Panc1 (cell line): ENCODE data around the gene ANKRD66. TPM values are rescaled to one million over a fixed set of nuclear protein-coding genes. Genes with fewer than 3 reads are reported as not detected.

Experiments
- ATAC-seq: fragments of 200-7000 bp; cut with Tn5 transposase; 2 replicates; pipeline ENCODE4 v1.9.1; 2020; ENCODE audit warnings: mild to moderate bottlenecking, moderate library complexity
- BruUV-seq: library from RNA; stranded (reverse); fragments of 400-500 nt; replicated peaks from 2 replicates; lab custom pipeline; 2021; lab: Mats Ljungman, UMichigan
- CTCF ChIA-PET: fragments of 300-600 bp; sonication (Branson Sonifier 250); formaldehyde crosslinking; loops from one replicate; lab custom pipeline; 2022; ENCODE audit warnings: antibody characterized with exemption; lab: Charles Lee
- POLR2A ChIA-PET: fragments of 300-600 bp; sonication (Branson Sonifier 250); formaldehyde crosslinking; loops from one replicate; lab custom pipeline; 2022; ENCODE audit warnings: antibody characterized with exemption; lab: Charles Lee
- DNase-seq: peaks from one replicate; pipeline ENCODE4 v3.0.0-alpha.2; 2010; ENCODE audit warnings: low read depth, low spot score
- H3K27ac ChIP-seq: 2 replicates; pipeline ENCODE4 v1.5.1; 2011; ENCODE audit warnings: mild to moderate bottlenecking, low read length, inconsistent platforms
- H3K27me3 ChIP-seq: fragments of 200-500 bp; sonication (Bioruptor generic); 2 replicates; pipeline ENCODE4 v1.6.0; 2014; ENCODE audit warnings: low read length, inconsistent platforms; ENCODE audit not compliant: control insufficient read depth, insufficient read depth
- H3K36me3 ChIP-seq: fragments of 200-500 bp; sonication (Bioruptor generic); 2 replicates; pipeline ENCODE4 v1.5.1; 2014; ENCODE audit warnings: inconsistent platforms, mild to moderate bottlenecking, low read length, moderate library complexity; ENCODE audit not compliant: control insufficient read depth, insufficient read depth
- H3K4me1 ChIP-seq: 2 replicates; pipeline ENCODE4 v1.5.1; 2011; ENCODE audit warnings: inconsistent platforms, mild to moderate bottlenecking, low read length, moderate library complexity; ENCODE audit not compliant: control insufficient read depth, insufficient read depth
- H3K4me3 ChIP-seq, 2 experiments: 2 replicates each; pipeline ENCODE4 v1.5.1; 2011 to 2012; ENCODE audit warnings: low read depth in 2 of 2, low read length in 2 of 2, mild to moderate bottlenecking in 2 of 2, inconsistent platforms in 1 of 2, moderate library complexity in 1 of 2
- H3K9me3 ChIP-seq: fragments of 200-500 bp; sonication (Bioruptor generic); 2 replicates; pipeline ENCODE4 v1.5.1; 2014; ENCODE audit warnings: low read depth, mild to moderate bottlenecking, inconsistent platforms, low read length, moderate library complexity; ENCODE audit not compliant: control insufficient read depth, insufficient read depth
- CTCF ChIP-seq: fragments of 450-650 bp; IDR thresholded peaks from 2 replicates; pipeline ENCODE4 v1.5.1; 2017; ENCODE audit warnings: mild to moderate bottlenecking
- POLR2AphosphoS5 ChIP-seq: IDR thresholded peaks from 2 replicates; pipeline ENCODE4 v1.6.1; 2012; ENCODE audit warnings: mild to moderate bottlenecking, low read depth, low read length, moderate library complexity
- REST ChIP-seq, 2 experiments: IDR thresholded peaks; 2 replicates each; pipeline ENCODE4 v1.6.1; 2011 to 2012; ENCODE audit warnings: low read depth in 2 of 2, control low read depth in 1 of 2, low read length in 1 of 2, mild to moderate bottlenecking in 1 of 2, moderate library complexity in 1 of 2; ENCODE audit not compliant: insufficient read depth in 1 of 2
- SIN3A ChIP-seq: IDR thresholded peaks from 2 replicates; pipeline ENCODE4 v1.6.1; 2012; ENCODE audit warnings: low read depth, mild to moderate bottlenecking, low read length, moderate library complexity, borderline replicate concordance; ENCODE audit not compliant: insufficient read depth
- TCF7L2 ChIP-seq: IDR thresholded peaks from 2 replicates; pipeline ENCODE4 v1.6.1; 2011; ENCODE audit warnings: mild to moderate bottlenecking, low read depth, low read length, inconsistent platforms
- in situ Hi-C: cut with HindIII; loops from 2 replicates; pipeline ENCODE4 v1.10.0; 2016; ENCODE audit warnings: low sequenced_read_pairs, low pct_unique_long_range_greater_than_20kb
- intact Hi-C: fragments of 100-400 bp; cut with micrococcal nuclease; formaldehyde crosslinking; loops from one replicate; pipeline ENCODE4 v1.10.0; 2022; ENCODE audit not compliant: unreplicated experiment
- total RNA-seq: library from RNA; stranded (reverse); gene quantifications from one replicate; pipeline ENCODE4 v1.2.1, GENCODE V29; 2021; ENCODE audit not compliant: unreplicated experiment

Gene ANKRD66
- total RNA-seq, 1 experiment from 2014 or later: not detected

- DNase-seq: no peak
- POLR2A ChIA-PET: no interaction called here
- TF ChIP-seq POLR2AphosphoS5 (no peak), REST (IDR thresholded peaks at IDR 0.05; ENCODE audit: insufficient read depth in 1 of 2, low read depth in 2 of 2, low read length in 1 of 2) (no peak), CTCF (no peak), TCF7L2 (no peak), SIN3A (no peak)
Observed at GRCh38 chr6:46729787-46730326, 16.9 kb upstream of the ANKRD66 start.

GRCh38 chr6:46730921-46731461, 15.7 kb upstream of the ANKRD66 start:
- Histone ChIP-seq H3K36me3 (no peaks in the 10 kb centered on the region), H3K27me3 (peaks cover 12% of the 10 kb centered on the region), H3K4me1 (peaks cover 4% of the 10 kb centered on the region; the same call in 1 of the 2 replicates), H3K9me3 (no peaks in the 10 kb centered on the region), H3K4me3 (no peak overlapping the region), H3K27ac (no peak overlapping the region)
- in situ Hi-C loops: no loop called here
- no peak for DNase-seq
- TF ChIP-seq SIN3A: no peak
- ChIA-PET POLR2A (no interaction called here), CTCF (no interaction called here)
- BruUV-seq: no TSS peak
- intact Hi-C loops: no loop called here
- ATAC-seq: no peak

More at GRCh38 chr6:46729787-46730326, 16.9 kb upstream of the ANKRD66 start:
- Histone ChIP-seq H3K9me3 (no peaks in the 10 kb centered on the region), H3K4me1 (no peaks in the 10 kb centered on the region), H3K27ac (no peak overlapping the region), H3K27me3 (peaks cover 7% of the 10 kb centered on the region), H3K36me3 (no peaks in the 10 kb centered on the region), H3K4me3 (no peak overlapping the region)
- CTCF ChIA-PET: interaction anchor here (0.7 kb wide), 1 partner anchor 515 kb away, joined by 3 read pairs; no protein-coding TSS in a partner anchor
- in situ Hi-C loops: no loop called here
- intact Hi-C loops: no loop called here
- no peak for ATAC-seq
- no TSS peak for BruUV-seq

GRCh38 chr6:46733341-46733801, 13.4 kb upstream of the ANKRD66 start:
- no peaks in the 10 kb centered on the region for H3K9me3 ChIP-seq
- peaks cover 24% of the 10 kb centered on the region for H3K27me3 ChIP-seq
- no peak for TF ChIP-seq CTCF
- no peak for TF ChIP-seq TCF7L2
- TF ChIP-seq POLR2AphosphoS5: no peak
- TF ChIP-seq REST (IDR thresholded peaks at IDR 0.05; ENCODE audit: insufficient read depth in 1 of 2, low read depth in 2 of 2, low read length in 1 of 2): no peak
- no peak for TF ChIP-seq SIN3A
- H3K4me3 ChIP-seq: no peak overlapping the region
- H3K36me3 ChIP-seq: no peaks in the 10 kb centered on the region
- no TSS peak for BruUV-seq
- peaks cover 4% of the 10 kb centered on the region; the same call in 1 of the 2 replicates for H3K4me1 ChIP-seq
- in situ Hi-C loops (no loop called here), intact Hi-C loops (no loop called here)
- no peak overlapping the region for H3K27ac ChIP-seq
- ChIA-PET POLR2A (interaction anchor here (0.6 kb wide), 1 partner anchor 1362 kb away, joined by 3 read pairs; no protein-coding TSS in a partner anchor), CTCF (no interaction called here)
- ATAC-seq: no peak
- DNase-seq: no peak
